Gastrocnemius medialis (tissue), 4 donors: ENCODE data around the gene COASY. TPM values are rescaled to one million over a fixed set of nuclear protein-coding genes. Genes with fewer than 3 reads are reported as not detected.
A peak's percentile ranks its signal among the peaks of the same experiment; 100 is the strongest.
"Not testable (repeated sequence)": the region's sequence is repeated elsewhere in the genome, so short reads cannot be mapped to it uniquely, and the experiment has no call there.

ENCODE experiments used
- ATAC-seq, 2 donors: fragments of 150-250 bp; one replicate each; pipeline ENCODE4 v1.9.1; 2016
- DNase-seq, 2 donors: peaks; one replicate each; pipeline ENCODE4 v3.0.0-alpha.2; 2019
- H3K27ac ChIP-seq, 4 donors: fragments of 200-600 bp; sonication (generic); 1 replicate in 1 of 4; 2 replicates in 3 of 4; pipeline ENCODE4 v1.5.1; 2016 to 2018; ENCODE audit warnings: mild to moderate bottlenecking in 2 of 4, moderate library complexity in 1 of 4
- H3K27me3 ChIP-seq, 3 donors: fragments of 200-600 bp; sonication (generic) in 2 of 3; 1 replicate in 1 of 3; 2 replicates in 2 of 3; pipeline versions ENCODE4 v1.5.1 to v1.6.0; 2016 to 2019; ENCODE audit warnings: mild to moderate bottlenecking in 1 of 3, moderate library complexity in 1 of 3
- H3K36me3 ChIP-seq, 2 donors: fragments of 200-600 bp; sonication (generic) in 1 of 2; one replicate each; pipeline ENCODE4 v1.5.1; 2017 to 2018
- H3K4me1 ChIP-seq, 2 donors: fragments of 200-600 bp; sonication (generic) in 1 of 2; one replicate each; pipeline ENCODE4 v1.5.1; 2016 to 2017; ENCODE audit warnings: mild to moderate bottlenecking in 2 of 2
- H3K4me3 ChIP-seq, 4 donors: fragments of 200-600 bp; sonication (generic) in 3 of 4; 1 replicate in 1 of 4; 2 replicates in 3 of 4; pipeline ENCODE4 v1.5.1; 2016 to 2019; ENCODE audit warnings: mild to moderate bottlenecking in 2 of 4
- H3K9me3 ChIP-seq, 3 donors: fragments of 200-600 bp; sonication (generic) in 2 of 3; 1 replicate in 1 of 3; 2 replicates in 2 of 3; pipeline ENCODE4 v1.5.1; 2016 to 2019
- CTCF ChIP-seq, 5 experiments: fragments of 450-650 bp in 3 of 5; fragments of 200-600 bp in 2 of 5; sonication (generic) in 2 of 5; IDR thresholded peaks in 4 of 5; conservative IDR thresholded peaks in 1 of 5; 1 replicate in 4 of 5; 2 replicates in 1 of 5; pipeline ENCODE4 v1.5.1; 2016 to 2019; ENCODE audit warnings: antibody characterized with exemption in 5 of 5, mild to moderate bottlenecking in 3 of 5, moderate library complexity in 3 of 5
- POLR2A ChIP-seq, 2 donors: fragments of 450-650 bp; IDR thresholded peaks; one replicate each; pipeline ENCODE4 v1.6.1; 2017; ENCODE audit warnings: antibody characterized with exemption in 2 of 2, mild to moderate bottlenecking in 2 of 2, moderate library complexity in 2 of 2
- in situ Hi-C, 4 donors: fragments of 200-750 bp; cut with MboI; loops; one replicate each; pipeline versions ENCODE4 v1.15.0 to v1.8.0; 2017; ENCODE audit warnings: low sequenced_read_pairs in 4 of 4
- intact Hi-C: fragments of 100-400 bp; cut with DNase I; formaldehyde crosslinking; loops from one replicate; pipeline ENCODE4 v1.15.1; 2023; ENCODE audit warnings: low total_unique reads
- total RNA-seq, 4 donors: library from RNA; depleted of rRNA; stranded (reverse); fragments of >200 nt; gene quantifications; one replicate each; pipeline versions ENCODE4 v1.1.0 to v1.2.3, GENCODE V29; 2016

Gene COASY
- total RNA-seq, 4 donors from 2014 or later: 22.4 to 39.9 (median 27.5) TPM

GRCh38 chr17:42608305-42609181, 46.6 kb downstream of the COASY start:
- Histone ChIP-seq H3K4me3 (peak overlapping the region; percentile 92 to 100 (median 94)), H3K27me3 (no peaks in the 10 kb centered on the region), H3K4me1 (peaks cover 49 to 51% of the 10 kb centered on the region in 2 donors), H3K27ac (peak overlapping the region; percentile 93 to 99 (median 96)), H3K36me3 (peaks cover 0 to 19% of the 10 kb centered on the region in 2 donors), H3K9me3 (no peaks in the 10 kb centered on the region)
- peak; percentile 55 to 57 for ATAC-seq
- TF ChIP-seq CTCF (IDR thresholded peaks at IDR 0.05 in 4 of 5, conservative IDR thresholded peaks at IDR 0.05 in 1 of 5): peak in 1 of 5 experiments; percentile 38
- no peak for TF ChIP-seq POLR2A (IDR thresholded peaks at IDR 0.05)
- in situ Hi-C loops (no loop called here), intact Hi-C loops (loop anchor here (1.0 kb wide), 2 partner anchors 31 to 71 kb away; partner anchors contain the start of gene PSMC3IP)
- no peak for DNase-seq

GRCh38 chr17:42609182-42609813, 47.4 kb downstream of the COASY start, which contains the start of the genes RETREG3 and TUBG1:
Gene RETREG3 (minus strand): TSS chr17:42609374. CDS start chr17:42609324, 50 bp downstream.
Gene TUBG1 (plus strand): TSS chr17:42609683. CDS start chr17:42609738, 55 bp downstream.
- Histone ChIP-seq H3K4me3 (peak within 1 kb of the TSS; percentile 92 to 100 (median 94)), H3K4me1 (peaks cover 47 to 48% of the 10 kb centered on the region in 2 donors), H3K27me3 (no peaks in the 10 kb centered on the region), H3K36me3 (peaks cover 0 to 26% of the 10 kb centered on the region in 2 donors), H3K27ac (peak within 1 kb of the TSS; percentile 93 to 99 (median 96)), H3K9me3 (no peaks in the 10 kb centered on the region)
- intact Hi-C loops: loop anchor here (1.0 kb wide), 2 partner anchors 32 to 70 kb away; partner anchors contain the start of gene PSMC3IP
- DNase-seq: peak; percentile 97 to 99
- in situ Hi-C loops: no loop called here
- ATAC-seq: peak; percentile 95
- TF ChIP-seq POLR2A (IDR thresholded peaks at IDR 0.05) (peak; percentile 86 to 88), CTCF (IDR thresholded peaks at IDR 0.05 in 4 of 5, conservative IDR thresholded peaks at IDR 0.05 in 1 of 5) (peak in 4 of 5 experiments; percentile 24 to 51 (median 43))

- peak; percentile 56 to 64 for ATAC-seq
- Histone ChIP-seq H3K4me3 (peak overlapping the region; percentile 75 to 100 (median 94)), H3K27ac (peak overlapping the region; percentile 93 to 99 (median 96)), H3K36me3 (peaks cover 0 to 34% of the 10 kb centered on the region in 2 donors), H3K4me1 (peaks cover 41 to 44% of the 10 kb centered on the region in 2 donors)
- H3K27me3 ChIP-seq, H3K9me3 ChIP-seq: not testable (repeated sequence)
- DNase-seq: peak; percentile 45 to 74
- in situ Hi-C loops (loop anchor here in 2 of 4 donors (10.0 kb wide), 2 partner anchors 55 to 65 kb away; partner anchors contain the start of gene PLEKHH3 (in 1 of the 2)), intact Hi-C loops (loop anchor here (1.0 kb wide), 2 partner anchors 33 to 69 kb away; partner anchors contain the start of gene PSMC3IP)
These were observed 48.2 kb downstream of the COASY start for GRCh38 chr17:42609814-42610801.

- DNase-seq: no peak
- H3K9me3 ChIP-seq: no peaks in the 10 kb centered on the region
- H3K27me3 ChIP-seq: no peaks in the 10 kb centered on the region
- intact Hi-C loops (no loop called here), in situ Hi-C loops (loop anchor here in 2 of 4 donors (10.0 kb wide), 2 partner anchors 53 to 63 kb away; partner anchors contain the start of gene PLEKHH3 (in 1 of the 2))
- H3K4me1 ChIP-seq: peaks cover 27 to 29% of the 10 kb centered on the region in 2 donors
- peaks cover 0 to 44% of the 10 kb centered on the region in 2 donors for H3K36me3 ChIP-seq
- no peak overlapping the region for H3K4me3 ChIP-seq
- TF ChIP-seq POLR2A (IDR thresholded peaks at IDR 0.05) (no peak), CTCF (IDR thresholded peaks at IDR 0.05 in 4 of 5, conservative IDR thresholded peaks at IDR 0.05 in 1 of 5) (no peak)
- ATAC-seq: no peak
- no peak overlapping the region for H3K27ac ChIP-seq
These were observed 50.1 kb downstream of the COASY start for GRCh38 chr17:42612013-42612412.
